ENCODE measurements around the gene PTPN1. TPM values are rescaled to one million over a fixed set of nuclear protein-coding genes. Genes with fewer than 3 reads are reported as not detected.

Gene PTPN1
- polyA plus RNA-seq, 1 of the 3 experiments (the other 2 are of a cell fraction): 23.6 TPM

GRCh38 chr20:50536333-50536732, 26.1 kb downstream of the PTPN1 start:
- H3F3A ChIP-seq (replicated peaks; ENCODE audit: insufficient read depth): peaks cover 18% of the 10 kb centered on the region
- H3K4me1 ChIP-seq (ENCODE audit: control insufficient read depth in 1 of 2, insufficient read depth in 2 of 2, low read depth in 1 of 2, low read length in 1 of 2): peaks cover 8 to 19% of the 10 kb centered on the region in 2 experiments; a peak in 3 of 4 replicates
- ChIA-PET POLR2A (no interaction called here), CTCF (interaction anchor here (0.6 to 1.9 kb wide), 3 partner anchors 14 to 65 kb away, joined by 3 to 6 read pairs (median 3); no protein-coding TSS in a partner anchor)
- no peak overlapping the region for H2AFZ ChIP-seq (ENCODE audit: low read depth)
- H3K9me2 ChIP-seq: no peaks in the 10 kb centered on the region
- H4K20me1 ChIP-seq (ENCODE audit: insufficient read depth): peaks cover 47% of the 10 kb centered on the region
- H3K27me3 ChIP-seq (ENCODE audit: insufficient read depth): no peaks in the 10 kb centered on the region
- peaks cover 0 to 3% of the 10 kb centered on the region in 2 experiments for H3K36me3 ChIP-seq (replicated peaks in 1 of 2; ENCODE audit: control insufficient read depth in 1 of 2, insufficient read depth in 2 of 2, low read length in 1 of 2)
- no peaks in the 10 kb centered on the region for H3K9me3 ChIP-seq
- peaks cover 95% of the 10 kb centered on the region for H3K79me2 ChIP-seq (ENCODE audit: insufficient read depth)
- H3K4me3 ChIP-seq (ENCODE audit: low read depth in 2 of 2, low read length in 1 of 2): no peak overlapping the region
- no peak overlapping the region for H3K4me2 ChIP-seq
- TF ChIP-seq MEF2A (IDR thresholded peaks at IDR 0.05; ENCODE audit: borderline replicate concordance, low read depth) (no peak), GATA2 (CRISPR knock-in tag; IDR thresholded peaks at IDR 0.05) (no peak), JUND (IDR thresholded peaks at IDR 0.05) (no peak), RCOR1 (IDR thresholded peaks at IDR 0.05; ENCODE audit: low read length) (no peak), FOXM1 (IDR thresholded peaks at IDR 0.05; ENCODE audit: low read depth) (no peak), NRF1 (IDR thresholded peaks at IDR 0.05; ENCODE audit: low read depth, low read length) (no peak), SIN3A (IDR thresholded peaks at IDR 0.05; ENCODE audit: borderline replicate concordance, low read depth, low read length) (no peak), FOXJ3 (CRISPR knock-in tag; IDR thresholded peaks at IDR 0.05) (no peak), REST (IDR thresholded peaks at IDR 0.05; ENCODE audit: low read depth, low read length) (no peak), MAX (IDR thresholded peaks at IDR 0.05; ENCODE audit: low read depth) (no peak), IRF3 (IDR thresholded peaks at IDR 0.05; ENCODE audit: low read depth, low read length) (no peak), POLR2AphosphoS5 (IDR thresholded peaks at IDR 0.05; ENCODE audit: low read depth, low read length) (no peak)
- TF ChIP-seq, protein P1, sequence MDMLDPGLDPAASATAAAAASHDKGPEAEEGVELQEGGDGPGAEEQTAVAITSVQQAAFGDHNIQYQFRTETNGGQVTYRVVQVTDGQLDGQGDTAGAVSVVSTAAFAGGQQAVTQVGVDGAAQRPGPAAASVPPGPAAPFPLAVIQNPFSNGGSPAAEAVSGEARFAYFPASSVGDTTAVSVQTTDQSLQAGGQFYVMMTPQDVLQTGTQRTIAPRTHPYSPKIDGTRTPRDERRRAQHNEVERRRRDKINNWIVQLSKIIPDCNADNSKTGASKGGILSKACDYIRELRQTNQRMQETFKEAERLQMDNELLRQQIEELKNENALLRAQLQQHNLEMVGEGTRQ (IDR thresholded peaks at IDR 0.05; ENCODE audit: borderline replicate concordance, low read depth, low read length): no peak
- TF ChIP-seq, protein P2, sequence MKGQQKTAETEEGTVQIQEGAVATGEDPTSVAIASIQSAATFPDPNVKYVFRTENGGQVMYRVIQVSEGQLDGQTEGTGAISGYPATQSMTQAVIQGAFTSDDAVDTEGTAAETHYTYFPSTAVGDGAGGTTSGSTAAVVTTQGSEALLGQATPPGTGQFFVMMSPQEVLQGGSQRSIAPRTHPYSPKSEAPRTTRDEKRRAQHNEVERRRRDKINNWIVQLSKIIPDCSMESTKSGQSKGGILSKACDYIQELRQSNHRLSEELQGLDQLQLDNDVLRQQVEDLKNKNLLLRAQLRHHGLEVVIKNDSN (IDR thresholded peaks at IDR 0.05; ENCODE audit: borderline replicate concordance, low read depth): no peak
- WGBS (ENCODE audit: low lambda C conversion rate): 84% methylated on average over 4 of the region's 4 CpGs
- no peak for DNase-seq
- no peak overlapping the region for H3K27ac ChIP-seq (ENCODE audit: low read depth in 2 of 2, low read length in 1 of 2)
- H3K9ac ChIP-seq: no peak overlapping the region
